Liver (tissue), 9 donors: ENCODE measurements around the gene LGR4. TPM values are rescaled to one million over a fixed set of nuclear protein-coding genes. Genes with fewer than 3 reads are reported as not detected.

Source experiments
- DNase-seq: peaks from one replicate; pipeline ENCODE4 v3.0.0-alpha.2; 2017; ENCODE audit warnings: low spot score
- H3K27ac ChIP-seq, 2 donors: one replicate each; pipeline ENCODE4 v1.7.0; 2013; ENCODE audit warnings: inconsistent platforms in 2 of 2, low read length in 2 of 2, control low read depth in 1 of 2, low read depth in 1 of 2, mild to moderate bottlenecking in 1 of 2
- H3K27me3 ChIP-seq, 4 donors: one replicate each; pipeline versions ENCODE4 v1.6.1 to v1.7.0; 2013; ENCODE audit warnings: low read length in 3 of 4, inconsistent platforms in 1 of 4, mild to moderate bottlenecking in 1 of 4, moderate library complexity in 1 of 4; ENCODE audit not compliant: control insufficient read depth in 4 of 4, insufficient read depth in 4 of 4
- H3K36me3 ChIP-seq, 4 donors: one replicate each; pipeline versions ENCODE4 v1.6.1 to v1.7.0; 2013; ENCODE audit warnings: low read length in 3 of 4, mild to moderate bottlenecking in 3 of 4, low read depth in 1 of 4, moderate library complexity in 1 of 4; ENCODE audit not compliant: control insufficient read depth in 4 of 4, insufficient read depth in 3 of 4
- H3K4me1 ChIP-seq, 4 donors: one replicate each; pipeline versions ENCODE4 v1.6.1 to v1.7.0; 2013; ENCODE audit warnings: low read length in 3 of 4, mild to moderate bottlenecking in 3 of 4, moderate library complexity in 1 of 4; ENCODE audit not compliant: control insufficient read depth in 4 of 4, insufficient read depth in 4 of 4
- H3K4me3 ChIP-seq, 3 donors: one replicate each; pipeline versions ENCODE4 v1.6.1 to v1.7.0; 2013; ENCODE audit warnings: low read length in 3 of 3, control low read depth in 1 of 3, low read depth in 1 of 3, mild to moderate bottlenecking in 1 of 3
- H3K9ac ChIP-seq, 2 donors: one replicate each; pipeline ENCODE4 v1.7.0; 2013; ENCODE audit warnings: low read length in 2 of 2, mild to moderate bottlenecking in 2 of 2, moderate library complexity in 2 of 2, control low read depth in 1 of 2, low read depth in 1 of 2
- H3K9me3 ChIP-seq, 4 donors: one replicate each; pipeline versions ENCODE4 v1.6.1 to v1.7.0; 2013; ENCODE audit warnings: low read length in 3 of 4; ENCODE audit not compliant: control insufficient read depth in 4 of 4
- ATF3 ChIP-seq: IDR thresholded peaks from 2 replicates; pipeline ENCODE4 v1.6.1; 2016; ENCODE audit warnings: antibody characterized with exemption
- CTCF ChIP-seq: fragments of 150-350 bp; IDR thresholded peaks from 2 replicates; pipeline ENCODE4 v1.5.1; 2017; ENCODE audit warnings: improper control_type of control experiment, low read depth, low read length; ENCODE audit not compliant: missing input control
- EGR1 ChIP-seq, 2 donors: IDR thresholded peaks; 2 replicates each; pipeline ENCODE4 v1.6.1; 2016 to 2018; ENCODE audit warnings: antibody characterized with exemption in 2 of 2, low read depth in 2 of 2
- FOXA1 ChIP-seq: IDR thresholded peaks from 2 replicates; pipeline ENCODE4 v1.6.1; 2016; ENCODE audit warnings: antibody characterized with exemption
- FOXA2 ChIP-seq: IDR thresholded peaks from 2 replicates; pipeline ENCODE4 v1.6.1; 2016; ENCODE audit warnings: antibody characterized with exemption
- GABPA ChIP-seq, 2 donors: IDR thresholded peaks in 1 of 2; conservative IDR thresholded peaks in 1 of 2; 2 replicates each; pipeline ENCODE4 v1.6.1; 2016; ENCODE audit warnings: antibody characterized with exemption in 2 of 2, mild to moderate bottlenecking in 1 of 2, moderate library complexity in 1 of 2
- HNF4A ChIP-seq, 2 donors: conservative IDR thresholded peaks; 2 replicates each; pipeline ENCODE4 v1.6.1; 2016; ENCODE audit warnings: antibody characterized with exemption in 2 of 2, mild to moderate bottlenecking in 2 of 2
- HNF4G ChIP-seq: IDR thresholded peaks from 2 replicates; pipeline ENCODE4 v1.6.1; 2016; ENCODE audit warnings: antibody characterized with exemption
- JUND ChIP-seq, 2 donors: IDR thresholded peaks; 2 replicates each; pipeline ENCODE4 v1.6.1; 2016; ENCODE audit warnings: antibody characterized with exemption in 2 of 2
- MAX ChIP-seq: IDR thresholded peaks from 2 replicates; pipeline ENCODE4 v1.6.1; 2016; ENCODE audit warnings: antibody characterized with exemption
- NR2F2 ChIP-seq: IDR thresholded peaks from 2 replicates; pipeline ENCODE4 v1.6.1; 2016; ENCODE audit warnings: antibody characterized with exemption
- RAD21 ChIP-seq, 2 donors: IDR thresholded peaks; 2 replicates each; pipeline ENCODE4 v1.6.1; 2016; ENCODE audit warnings: antibody characterized with exemption in 2 of 2, mild to moderate bottlenecking in 2 of 2
- REST ChIP-seq: IDR thresholded peaks from 2 replicates; pipeline ENCODE4 v1.6.1; 2016; ENCODE audit warnings: antibody characterized with exemption, mild to moderate bottlenecking
- RXRA ChIP-seq, 2 donors: IDR thresholded peaks; 2 replicates each; pipeline ENCODE4 v1.6.1; 2017 to 2018; ENCODE audit warnings: antibody characterized with exemption in 2 of 2, mild to moderate bottlenecking in 1 of 2
- SP1 ChIP-seq: IDR thresholded peaks from 2 replicates; pipeline ENCODE4 v1.6.1; 2018; ENCODE audit warnings: antibody characterized with exemption, mild to moderate bottlenecking
- TAF1 ChIP-seq: conservative IDR thresholded peaks from 2 replicates; pipeline ENCODE4 v1.6.1; 2016; ENCODE audit warnings: antibody characterized with exemption, mild to moderate bottlenecking
- YY1 ChIP-seq: IDR thresholded peaks from 2 replicates; pipeline ENCODE4 v1.6.1; 2016; ENCODE audit warnings: antibody characterized with exemption, mild to moderate bottlenecking
- WGBS: extraction: QIAGEN DNeasy Blood & Tissue Kit; methylation state at CpG from one replicate; pipeline ENCODE4 v1.1.7; 2013; 5-methylcytosine and 5-hydroxymethylcytosine counted together
- polyA plus RNA-seq, 2 donors: library from polyadenylated mRNA; stranded (reverse) in 1 of 2; unstranded in 1 of 2; fragments of 200-250 nt in 1 of 2; fragments of >200 nt in 1 of 2; fragmentation: Nextera tagmentation in 1 of 2; extraction: Ambion mirVana in 1 of 2; gene quantifications; one replicate each; pipeline versions ENCODE4 v1.2.1 to v1.2.3, GENCODE V29; 2013 to 2015
- total RNA-seq, 2 donors: library from RNA; depleted of rRNA; stranded (reverse); fragments of >200 nt; gene quantifications; one replicate each; pipeline ENCODE4 v1.2.3, GENCODE V29; 2014
- donor health status: healthy.
- donor health status: healthy.
- donor health status: healthy.
- donor health status: healthy.
- donor health status: healthy.

The LGR4 gene
- total and polyA plus RNA-seq, 4 donors = 13.7 to 95.3 (median 42.5) TPM

- H3K9me3 ChIP-seq = no peaks in the 10 kb centered on the region
- no peak overlapping the region for H3K9ac ChIP-seq
- WGBS = 95% methylated on average over 4 of the region's 4 CpGs
- no peak for TF ChIP-seq HNF4A (conservative IDR thresholded peaks at IDR 0.05)
- H3K36me3 ChIP-seq = no peaks in the 10 kb centered on the region
- H3K4me3 ChIP-seq = no peak overlapping the region
- peaks cover 0 to 14% (median 1%) of the 10 kb centered on the region in 4 donors for H3K4me1 ChIP-seq
- no peaks in the 10 kb centered on the region for H3K27me3 ChIP-seq
- H3K27ac ChIP-seq = no peak overlapping the region
- DNase-seq = no peak
Observed at GRCh38 chr11:27445625-27446024, 27.0 kb downstream of the LGR4 start.

- Histone ChIP-seq H3K4me3 (no peak overlapping the region), H3K4me1 (peaks cover 0 to 14% (median 1%) of the 10 kb centered on the region in 4 donors), H3K27me3 (no peaks in the 10 kb centered on the region), H3K27ac (no peak overlapping the region), H3K9ac (no peak overlapping the region), H3K9me3 (no peaks in the 10 kb centered on the region), H3K36me3 (no peaks in the 10 kb centered on the region)
- 73% methylated on average over 2 of the region's 2 CpGs for WGBS
- DNase-seq = no peak
- TF ChIP-seq RAD21 (IDR thresholded peaks at IDR 0.05) (no peak), NR2F2 (no peak), SP1 (no peak), GABPA (IDR thresholded peaks at IDR 0.05 in 1 of 2, conservative IDR thresholded peaks at IDR 0.05 in 1 of 2) (no peak), FOXA1 (no peak), TAF1 (no peak), CTCF (no peak), MAX (no peak), EGR1 (IDR thresholded peaks at IDR 0.05; ENCODE audit: low read depth in 2 of 2) (no peak), HNF4G (no peak), RXRA (IDR thresholded peaks at IDR 0.05) (no peak), FOXA2 (no peak)
Observed at GRCh38 chr11:27444801-27445215, 27.8 kb downstream of the LGR4 start.

GRCh38 chr11:27443746-27444507 is 28.7 kb downstream of the LGR4 start:
- peaks cover 0 to 14% (median 1%) of the 10 kb centered on the region in 4 donors for H3K4me1 ChIP-seq
- no peaks in the 10 kb centered on the region for H3K36me3 ChIP-seq
- WGBS = 82% methylated on average over 5 of the region's 5 CpGs
- H3K27me3 ChIP-seq = no peaks in the 10 kb centered on the region
- no peak overlapping the region for H3K9ac ChIP-seq
- TF ChIP-seq MAX (no peak), TAF1 (no peak), YY1 (no peak), EGR1 (IDR thresholded peaks at IDR 0.05; ENCODE audit: low read depth in 2 of 2) (no peak), HNF4A (conservative IDR thresholded peaks at IDR 0.05) (no peak), JUND (IDR thresholded peaks at IDR 0.05) (no peak), CTCF (no peak), REST (no peak), GABPA (IDR thresholded peaks at IDR 0.05 in 1 of 2, conservative IDR thresholded peaks at IDR 0.05 in 1 of 2) (no peak), NR2F2 (no peak), ATF3 (no peak)
- no peaks in the 10 kb centered on the region for H3K9me3 ChIP-seq
- DNase-seq = no peak
- H3K4me3 ChIP-seq = no peak overlapping the region
- H3K27ac ChIP-seq = no peak overlapping the region
